Upper lobe of left lung (tissue), 4 donors: ENCODE results near the gene PLCB4.

ENCODE experiments used
- POLR2AphosphoS5 ChIP-seq, 2 donors: sonication (generic); formaldehyde crosslinking; IDR thresholded peaks; one replicate each; pipeline ENCODE4 v1.5.1; 2017; ENCODE audit warnings: antibody characterized with exemption in 2 of 2
- TF ChIP-seq, protein P1 (sequence below), 6 experiments: fragments of 450-650 bp in 4 of 6; fragments of 200-600 bp in 2 of 6; sonication (generic) in 2 of 6; IDR thresholded peaks; one replicate each; pipeline ENCODE4 v1.5.1; 2016 to 2019; ENCODE audit warnings: antibody characterized with exemption in 6 of 6

DNA sequence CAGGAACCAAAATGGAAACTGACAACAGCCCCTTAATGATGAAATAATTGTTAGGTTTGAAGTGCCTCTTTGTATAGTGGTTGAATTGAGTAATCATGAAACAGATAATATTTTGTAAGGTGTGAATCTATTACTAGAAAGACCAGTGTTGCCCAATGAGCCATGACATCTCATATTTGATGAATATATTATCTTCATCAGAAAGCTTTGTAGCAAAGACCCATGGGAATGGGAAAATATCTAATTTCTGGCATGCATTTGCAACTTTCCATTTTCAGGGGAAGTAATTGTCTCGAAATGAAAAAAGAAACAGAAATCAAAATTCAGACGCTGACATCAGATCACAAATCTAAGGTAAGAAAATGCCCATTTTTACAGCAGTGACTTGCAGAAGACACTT lies 388.2 kb downstream of the PLCB4 start:
- TF ChIP-seq, protein P1, sequence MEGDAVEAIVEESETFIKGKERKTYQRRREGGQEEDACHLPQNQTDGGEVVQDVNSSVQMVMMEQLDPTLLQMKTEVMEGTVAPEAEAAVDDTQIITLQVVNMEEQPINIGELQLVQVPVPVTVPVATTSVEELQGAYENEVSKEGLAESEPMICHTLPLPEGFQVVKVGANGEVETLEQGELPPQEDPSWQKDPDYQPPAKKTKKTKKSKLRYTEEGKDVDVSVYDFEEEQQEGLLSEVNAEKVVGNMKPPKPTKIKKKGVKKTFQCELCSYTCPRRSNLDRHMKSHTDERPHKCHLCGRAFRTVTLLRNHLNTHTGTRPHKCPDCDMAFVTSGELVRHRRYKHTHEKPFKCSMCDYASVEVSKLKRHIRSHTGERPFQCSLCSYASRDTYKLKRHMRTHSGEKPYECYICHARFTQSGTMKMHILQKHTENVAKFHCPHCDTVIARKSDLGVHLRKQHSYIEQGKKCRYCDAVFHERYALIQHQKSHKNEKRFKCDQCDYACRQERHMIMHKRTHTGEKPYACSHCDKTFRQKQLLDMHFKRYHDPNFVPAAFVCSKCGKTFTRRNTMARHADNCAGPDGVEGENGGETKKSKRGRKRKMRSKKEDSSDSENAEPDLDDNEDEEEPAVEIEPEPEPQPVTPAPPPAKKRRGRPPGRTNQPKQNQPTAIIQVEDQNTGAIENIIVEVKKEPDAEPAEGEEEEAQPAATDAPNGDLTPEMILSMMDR (IDR thresholded peaks at IDR 0.05) = no peak
- TF ChIP-seq POLR2AphosphoS5 (IDR thresholded peaks at IDR 0.05) = no peak
